ENCODE measurements around the gene DMGDH. TPM values are rescaled to one million over a fixed set of nuclear protein-coding genes. Genes with fewer than 3 reads are reported as not detected.

Gene DMGDH
- total RNA-seq, 1 experiment from 2014 or later = not detected

GRCh38 chr5:79080804-79081203, 11.3 kb upstream of the DMGDH start:
- Mint-ChIP-seq H3K36me3 (ENCODE audit: insufficient read depth in 1 of 3, low read depth in 3 of 3) (no peaks in the 10 kb centered on the region), H3K9me3 (no peaks in the 10 kb centered on the region), H3K4me3 (no peak overlapping the region), H3K27ac (no peak overlapping the region), H3K27me3 (ENCODE audit: low read depth) (no peaks in the 10 kb centered on the region), H3K4me1 (peaks cover 2 to 3% of the 10 kb centered on the region in 2 experiments; a peak in 1 of 4 replicates)
- H2AFZ ChIP-seq (ENCODE audit: low read length) = no peak overlapping the region
- H2BK15ac ChIP-seq (ENCODE audit: low read depth, low read length) = no peak overlapping the region
- H4K8ac ChIP-seq (replicated peaks; ENCODE audit: insufficient read length, low read depth, low read length) = no peak overlapping the region
- no peak overlapping the region for H3T11ph ChIP-seq (ENCODE audit: low read length)
- DNase-seq = no peak
- H3K4me2 ChIP-seq (ENCODE audit: insufficient read depth, insufficient read length, low read length) = no peak overlapping the region
- H3K27me3 ChIP-seq (ENCODE audit: insufficient read depth, low read length) = no peaks in the 10 kb centered on the region
- no peak overlapping the region for H3K14ac ChIP-seq (ENCODE audit: insufficient read depth, low read length)
- H2BK5ac ChIP-seq (ENCODE audit: insufficient read length, low read length) = no peak overlapping the region
- H3K56ac ChIP-seq (ENCODE audit: insufficient read length, low read depth, low read length) = no peak overlapping the region
- no peak overlapping the region for H3K23ac ChIP-seq (ENCODE audit: insufficient read length, low read depth, low read length)
- no peak overlapping the region for H3K27ac ChIP-seq (ENCODE audit: insufficient read length, low read depth, low read length)
- no peak overlapping the region for H2BK12ac ChIP-seq (ENCODE audit: insufficient read length, low read depth, low read length)
- no peak overlapping the region for H2AK5ac ChIP-seq (ENCODE audit: insufficient read length, low read length)
- no peak overlapping the region for H3K9ac ChIP-seq (ENCODE audit: extremely low read depth, insufficient read length, low read length)
- TF ChIP-seq CTCF (conservative IDR thresholded peaks at IDR 0.05) = no peak
- H4K5ac ChIP-seq (ENCODE audit: insufficient read length, low read depth, low read length) = no peak overlapping the region
- H3K18ac ChIP-seq (ENCODE audit: insufficient read length, low read depth, low read length) = no peak overlapping the region
- no peak overlapping the region for H2BK20ac ChIP-seq (ENCODE audit: low read depth, low read length, poor library complexity, severe bottlenecking)
- no peak overlapping the region for H4K91ac ChIP-seq (ENCODE audit: insufficient read length, low read depth, low read length)
- no peak overlapping the region for H3K4ac ChIP-seq (ENCODE audit: low read depth, low read length)
- no peaks in the 10 kb centered on the region for H3K23me2 ChIP-seq (ENCODE audit: insufficient read length, low read depth, low read length, poor library complexity, severe bottlenecking)
- no peaks in the 10 kb centered on the region for H4K20me1 ChIP-seq (ENCODE audit: control insufficient read depth, insufficient read depth, insufficient read length)
- H3K4me1 ChIP-seq (ENCODE audit: insufficient read depth, low read length) = no peaks in the 10 kb centered on the region
- no peaks in the 10 kb centered on the region for H3K9me3 ChIP-seq (ENCODE audit: control insufficient read depth, low read depth, low read length)
- WGBS (ENCODE audit: extremely low coverage, insufficient read length, low lambda C conversion rate) = no CpG with 5 or more reads among the region's 2 CpGs
- no peak overlapping the region for H2BK120ac ChIP-seq (ENCODE audit: low read depth, low read length, poor library complexity, severe bottlenecking)
- H3K79me2 ChIP-seq (ENCODE audit: insufficient read depth, low read length) = no peaks in the 10 kb centered on the region
- no peaks in the 10 kb centered on the region for H3K79me1 ChIP-seq (ENCODE audit: insufficient read depth, low read depth, low read length, poor library complexity, severe bottlenecking)

All from H9 (cell line).